GM18520 (cell line): ENCODE results near the gene KCNAB1.
"Not testable (repeated sequence)": the region's sequence is repeated elsewhere in the genome, so short reads cannot be mapped to it uniquely, and the experiment has no call there.

ENCODE experiments used
- ATAC-seq: cut with Tn5 transposase; IDR thresholded peaks from one replicate; pipeline ENCODE4 v1.9.1; 2021; ENCODE audit not compliant: unreplicated experiment

Gene KCNAB1

GRCh38 chr3:156175570-156175969 is 55.2 kb downstream of the KCNAB1 start:
- ATAC-seq = no peak

GRCh38 chr3:156176048-156176447 is 55.7 kb downstream of the KCNAB1 start:
- ATAC-seq = no peak

- no peak for ATAC-seq
Measured at GRCh38 chr3:156176629-156177210, 56.3 kb downstream of the KCNAB1 start.

- ATAC-seq = no peak
Measured at GRCh38 chr3:156180077-156180476, 59.7 kb downstream of the KCNAB1 start.

- no peak for ATAC-seq
Measured at GRCh38 chr3:156181509-156181908, 61.1 kb downstream of the KCNAB1 start.

- no peak for ATAC-seq
Measured at GRCh38 chr3:156183396-156183795, 63.0 kb downstream of the KCNAB1 start.

GRCh38 chr3:156184156-156184555 is 63.8 kb downstream of the KCNAB1 start:
- no peak for ATAC-seq

- ATAC-seq = no peak
Measured at GRCh38 chr3:156187146-156187769, 66.9 kb downstream of the KCNAB1 start.

- no peak for ATAC-seq
Measured at GRCh38 chr3:156188757-156189156, 68.4 kb downstream of the KCNAB1 start.

GRCh38 chr3:156189927-156190326 is 69.5 kb downstream of the KCNAB1 start:
- ATAC-seq = no peak

- not testable (repeated sequence) for ATAC-seq
Measured at GRCh38 chr3:156194945-156195344, 74.6 kb downstream of the KCNAB1 start.

GRCh38 chr3:156197152-156197551 is 76.8 kb downstream of the KCNAB1 start:
- ATAC-seq = not testable (repeated sequence)

- ATAC-seq = no peak
Measured at GRCh38 chr3:156201411-156202405, 81.3 kb downstream of the KCNAB1 start.

GRCh38 chr3:156206157-156206556 is 85.8 kb downstream of the KCNAB1 start:
- ATAC-seq = no peak

- ATAC-seq = no peak
Measured at GRCh38 chr3:156207802-156208685, 87.7 kb downstream of the KCNAB1 start.

GRCh38 chr3:156209631-156210335 is 89.4 kb downstream of the KCNAB1 start:
- ATAC-seq = no peak

- no peak for ATAC-seq
Measured at GRCh38 chr3:156211583-156211982, 91.2 kb downstream of the KCNAB1 start.

- ATAC-seq = no peak
Measured at GRCh38 chr3:156214676-156215075, 94.3 kb downstream of the KCNAB1 start.

GRCh38 chr3:156215751-156216150 is 95.4 kb downstream of the KCNAB1 start:
- no peak for ATAC-seq

GRCh38 chr3:156216216-156216615 is 95.8 kb downstream of the KCNAB1 start:
- ATAC-seq = no peak
